GM18498 (cell line): Measurements from ENCODE around the gene CAPG.
"Not testable (repeated sequence)": the region's sequence is repeated elsewhere in the genome, so short reads cannot be mapped to it uniquely, and the experiment has no call there.

ENCODE experiments used
- ATAC-seq: cut with Tn5 transposase; IDR thresholded peaks from one replicate; pipeline ENCODE4 v1.9.1; 2021; ENCODE audit warnings: mild to moderate bottlenecking, moderate library complexity; ENCODE audit not compliant: unreplicated experiment

CAPG gene

DNA sequence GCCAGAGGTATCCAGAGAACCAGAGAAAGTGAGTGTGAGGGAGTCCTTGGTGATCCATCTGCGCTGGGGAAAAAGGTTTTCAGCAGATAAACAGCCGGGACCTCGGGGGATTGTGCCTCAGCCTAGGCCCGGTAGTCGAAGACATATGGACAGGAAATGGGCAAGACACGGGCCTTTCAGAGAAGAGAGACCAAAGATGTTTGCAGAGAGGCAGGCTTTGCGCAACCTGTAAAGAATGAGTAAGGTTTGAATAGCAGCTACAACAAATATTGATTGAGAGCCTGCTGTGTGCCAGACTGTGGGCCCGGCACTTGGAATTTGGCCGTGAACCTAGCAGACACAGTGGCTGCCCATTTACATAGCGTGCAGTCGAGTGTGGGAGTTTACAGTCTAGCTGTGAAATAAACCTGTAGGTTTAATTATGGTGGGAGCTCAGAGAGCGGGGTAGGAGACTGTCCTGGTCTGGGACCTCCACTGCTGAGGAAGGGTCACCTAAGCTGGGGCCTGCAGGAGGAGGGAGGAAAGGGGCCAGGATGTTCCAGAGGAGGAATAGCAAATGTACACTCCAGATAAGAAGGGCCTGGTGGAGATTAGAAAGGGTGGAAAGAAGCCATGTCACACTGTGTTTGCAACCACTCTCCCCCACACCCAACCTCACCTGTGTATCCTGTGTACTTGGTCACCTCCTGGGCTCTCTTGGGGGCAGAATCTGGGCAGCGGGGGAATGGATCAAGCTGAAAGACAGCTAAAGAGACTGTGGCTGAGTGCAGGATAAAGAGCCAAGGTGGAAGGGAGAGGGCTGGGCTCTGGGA, 11.3 kb upstream of the CAPG start:
- no peak for ATAC-seq

DNA sequence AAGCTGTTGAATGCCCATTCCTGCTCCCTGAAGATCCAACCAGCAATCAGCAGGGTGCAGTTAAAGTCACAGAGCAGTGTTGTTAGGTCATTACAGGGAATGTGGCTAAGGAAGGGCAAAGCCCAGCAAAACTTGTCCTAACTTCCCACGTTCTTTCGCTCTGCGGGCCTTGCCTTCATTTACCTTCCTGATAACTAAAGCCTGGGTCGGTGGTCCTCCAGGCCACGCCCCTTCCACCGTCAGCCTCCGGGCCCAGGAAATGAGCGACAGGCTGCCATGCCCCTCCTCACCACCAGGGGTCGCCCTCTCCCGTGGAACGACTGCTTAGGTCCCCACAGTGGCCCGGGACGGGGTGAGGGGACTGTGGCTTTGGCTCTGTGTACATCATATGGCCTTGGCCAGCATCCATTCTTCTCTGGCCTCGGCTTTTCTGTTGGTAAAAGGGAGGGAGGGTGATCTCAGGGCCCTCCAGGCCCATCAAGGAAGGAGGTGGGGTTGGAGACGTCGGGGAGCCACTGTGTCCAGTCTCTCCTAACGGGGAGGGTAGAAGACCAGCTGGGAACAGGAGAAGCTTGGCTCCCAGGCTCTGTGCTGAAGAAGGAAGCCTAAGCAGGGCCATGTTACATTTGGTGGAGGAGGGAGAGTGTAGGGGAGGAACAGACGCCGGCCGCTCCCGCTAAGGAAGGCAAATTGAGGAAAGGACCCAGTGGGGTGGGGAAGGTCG, 10.5 kb upstream of the CAPG start:
- peak; percentile 65 for ATAC-seq

DNA sequence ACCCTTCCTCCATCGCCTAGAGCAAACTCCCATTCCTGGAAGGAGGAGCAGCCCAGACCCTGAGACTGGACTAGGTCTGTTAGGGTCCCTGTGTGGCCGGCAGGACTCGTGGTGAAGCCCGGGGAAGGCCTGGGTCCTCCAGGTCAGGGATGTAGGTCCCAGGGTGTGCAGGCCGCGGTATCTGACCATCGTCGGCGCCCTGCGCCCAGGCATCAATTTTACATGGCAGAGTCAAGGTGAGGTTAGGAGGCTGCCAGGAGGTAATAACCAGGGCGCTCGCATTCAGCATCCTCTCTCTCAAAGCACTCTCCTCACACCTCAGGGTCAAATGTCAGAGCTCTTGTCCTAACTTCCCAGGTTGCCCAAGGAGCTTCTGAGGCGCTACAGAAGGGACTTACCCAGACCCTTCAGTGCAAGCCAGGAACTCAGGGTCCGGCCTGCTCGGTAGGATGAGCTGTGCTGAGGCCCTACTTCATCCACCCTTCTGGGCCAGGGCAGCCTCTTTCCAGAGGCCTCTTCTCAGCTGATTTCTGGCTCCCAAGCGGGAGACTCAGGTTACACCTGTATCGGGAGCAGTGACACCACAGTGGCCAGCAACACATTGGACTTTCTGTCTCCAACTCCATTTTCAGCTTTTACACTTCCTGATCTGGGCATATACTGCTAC, 9.0 kb upstream of the CAPG start:
- no peak for ATAC-seq

DNA sequence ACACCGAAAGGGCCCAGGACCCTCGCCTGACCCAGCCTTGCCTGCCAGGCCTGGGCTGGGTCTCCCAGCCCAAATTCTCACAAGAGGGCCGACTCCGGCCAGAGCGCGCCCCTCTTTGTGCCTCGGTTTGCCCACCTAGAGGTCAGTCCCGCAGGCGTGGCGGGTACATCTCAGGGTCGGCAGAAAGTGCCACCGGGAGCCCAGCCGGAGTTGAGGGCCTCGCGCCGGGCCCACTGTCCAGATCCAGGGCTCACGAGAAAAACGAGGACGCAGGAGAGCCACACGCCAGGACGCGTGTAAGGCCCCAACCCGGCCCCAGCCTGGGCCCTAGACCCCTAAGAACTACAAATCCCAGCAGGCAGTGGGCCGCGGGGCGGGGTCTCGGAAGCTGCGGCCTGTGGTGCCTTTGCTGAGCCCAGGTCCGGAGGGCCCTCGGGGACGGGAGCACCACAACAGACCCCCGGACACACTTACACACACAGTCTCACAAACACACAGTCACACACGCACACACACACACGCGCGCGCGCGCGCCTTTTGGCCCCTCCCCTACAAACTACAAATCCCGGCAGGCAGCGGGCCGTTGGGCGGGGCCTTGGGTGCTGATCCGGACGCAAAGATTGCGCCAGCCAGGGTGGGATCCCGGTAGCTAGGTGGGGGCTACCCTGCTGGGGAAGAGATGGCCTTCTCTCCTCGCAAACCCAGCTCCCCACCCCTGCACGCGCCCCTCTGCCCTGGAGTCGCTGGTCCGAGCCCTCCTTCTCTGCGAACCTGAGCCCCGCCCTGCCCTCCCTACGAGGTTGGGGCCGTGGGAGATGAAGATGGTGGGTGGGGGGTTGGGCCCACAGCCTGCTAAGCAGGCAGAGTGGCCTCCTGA, 8.2 kb upstream of the CAPG start, which contains the start of gene SH2D6:
SH2D6 (plus strand) TSS at position 583 of the 877 bp plus-strand sequence. CDS start 10,752 bp downstream, outside the sequence.
- peak; percentile 80 for ATAC-seq

DNA sequence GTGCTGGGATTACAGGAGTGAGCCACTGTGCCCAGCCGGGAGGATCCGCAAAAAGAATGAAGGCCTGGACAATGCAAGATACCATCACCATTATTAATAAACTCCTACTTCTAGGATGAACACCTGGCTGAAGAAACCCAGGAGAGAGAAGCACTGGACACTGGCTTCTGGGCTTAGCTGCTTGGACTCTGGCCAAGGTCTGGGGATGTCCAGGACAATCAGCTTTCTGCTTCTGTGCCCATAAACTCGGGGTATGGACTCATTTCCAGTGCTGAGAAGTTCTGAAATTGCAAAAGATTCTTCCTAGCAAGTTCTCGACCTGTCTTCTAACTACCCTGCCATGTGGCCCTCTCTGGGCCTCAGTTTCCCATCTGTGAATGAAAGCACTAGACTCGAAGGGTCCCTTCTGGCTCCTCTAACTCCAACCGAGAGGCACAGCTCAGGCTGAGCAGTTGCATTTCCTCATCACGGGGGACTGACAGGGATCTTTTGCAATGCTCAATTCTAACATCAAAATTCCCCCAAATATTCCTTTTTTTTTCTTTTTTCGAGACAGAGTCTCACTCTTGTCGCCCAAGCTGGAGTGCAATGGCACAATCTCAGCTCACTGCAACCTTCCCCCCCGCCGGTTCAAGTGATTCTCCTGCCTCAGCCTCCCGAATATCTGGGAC, 5.9 kb upstream of the CAPG start:
- ATAC-seq: no peak

DNA sequence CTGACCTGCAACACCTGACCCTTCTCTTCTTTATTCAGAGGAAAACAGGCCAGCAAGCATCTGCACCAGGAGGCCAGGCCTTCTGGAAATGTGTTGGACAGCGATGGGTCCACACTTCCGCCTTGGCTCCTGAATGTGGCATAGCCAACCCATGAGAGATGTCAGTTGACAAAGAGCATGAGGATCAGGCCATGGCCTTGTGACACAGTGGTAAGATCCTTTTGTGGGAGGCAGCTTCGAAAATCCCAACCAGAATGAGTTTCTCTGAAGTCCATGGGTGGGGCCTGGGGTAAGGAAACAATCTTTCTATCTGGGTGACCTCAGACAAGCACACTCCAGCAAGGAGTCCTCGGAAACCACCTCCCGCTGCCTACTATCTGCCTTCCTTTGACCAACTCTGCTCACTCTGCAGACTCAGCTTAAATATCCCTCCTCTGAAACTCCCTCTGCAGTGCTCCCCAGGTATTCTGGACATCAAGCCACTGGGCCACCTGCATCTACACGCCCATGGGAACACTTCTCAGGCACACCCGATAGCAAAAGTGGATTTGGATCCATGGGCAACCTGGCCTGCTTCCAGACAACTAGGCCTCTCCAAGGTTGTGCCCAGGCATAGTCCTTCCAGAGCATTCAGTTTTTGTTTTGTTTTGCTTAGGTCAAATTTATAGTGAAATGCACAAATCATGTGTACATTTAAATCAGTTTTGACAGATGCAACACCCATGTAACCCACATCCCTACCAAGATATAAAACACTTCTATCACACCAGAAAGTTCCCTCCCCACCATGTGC, 4.8 kb upstream of the CAPG start:
- ATAC-seq: no peak

DNA sequence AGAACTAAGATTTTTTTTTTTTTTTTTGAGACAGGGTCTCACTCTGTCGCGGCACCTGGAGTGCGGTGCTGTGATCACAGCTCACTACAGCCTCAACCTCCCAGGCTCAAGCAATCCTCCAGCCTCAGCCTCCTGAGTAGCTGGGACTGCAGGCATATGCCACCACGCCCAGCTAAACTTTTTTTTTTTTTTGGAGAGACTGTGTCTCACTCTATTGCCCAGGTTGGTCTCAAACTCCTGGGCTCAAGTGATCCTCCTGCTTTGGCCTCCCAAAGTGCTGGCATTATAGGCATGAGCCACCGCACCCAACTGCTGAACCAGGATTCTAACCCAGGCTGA, 4.2 kb upstream of the CAPG start:
- ATAC-seq: not testable (repeated sequence)

DNA sequence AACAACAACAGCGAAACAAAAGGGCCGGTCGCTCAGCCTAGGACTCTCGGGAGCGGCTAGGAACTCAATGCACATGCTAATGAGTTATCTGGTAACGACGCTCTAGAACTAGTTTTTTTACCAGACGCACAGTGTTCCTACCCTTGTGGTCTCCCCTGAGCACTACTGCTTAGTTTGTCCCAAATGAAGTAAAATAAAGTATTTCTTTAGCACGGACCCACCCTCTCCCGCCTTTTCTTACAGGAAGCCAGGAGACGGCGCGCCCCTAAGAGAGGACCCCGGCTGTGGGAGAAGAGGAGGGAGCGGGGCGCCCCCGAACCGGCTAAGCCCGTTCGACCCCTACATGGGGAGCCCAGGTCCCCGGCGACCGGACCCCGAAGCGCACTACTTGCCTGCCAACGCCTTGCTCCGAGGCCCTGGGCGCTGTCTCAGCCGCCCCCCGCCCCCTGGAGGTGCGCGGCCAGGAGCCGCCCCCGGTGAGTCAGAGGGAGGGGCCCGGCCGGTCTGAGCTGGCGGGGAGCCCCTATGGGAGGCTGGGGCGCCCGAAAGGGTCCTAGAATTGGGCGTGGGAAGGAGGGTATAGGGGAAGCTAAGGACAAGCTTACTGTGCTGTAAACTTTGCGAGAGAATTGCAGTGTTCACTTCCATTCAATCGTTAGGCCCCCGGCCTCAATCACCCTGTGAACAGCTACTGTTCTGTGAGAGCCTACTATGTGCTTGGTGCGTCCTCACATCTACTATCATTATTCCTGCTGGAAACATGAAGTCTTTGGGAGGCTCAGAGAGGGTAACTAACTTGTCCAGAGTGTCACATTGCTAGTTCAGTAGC, 3.6 kb upstream of the CAPG start:
- no peak for ATAC-seq

DNA sequence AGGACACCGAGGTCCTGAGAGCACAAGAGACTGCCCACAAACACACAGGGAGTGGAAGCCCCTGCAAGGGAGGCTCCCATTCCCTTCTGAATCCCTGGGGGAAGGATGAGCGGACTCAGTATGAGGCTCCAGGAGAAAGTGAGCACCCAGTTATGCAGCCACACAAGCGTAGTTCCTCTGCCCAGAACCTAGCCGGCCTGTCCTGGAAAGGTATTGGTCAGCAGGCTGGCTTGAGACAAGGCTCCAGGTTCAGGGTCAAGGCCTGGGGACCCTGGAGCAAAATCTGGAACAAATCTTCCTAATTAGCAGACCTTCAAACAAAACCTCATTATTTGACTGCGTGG, 1.2 kb upstream of the CAPG start:
- ATAC-seq: no peak

DNA sequence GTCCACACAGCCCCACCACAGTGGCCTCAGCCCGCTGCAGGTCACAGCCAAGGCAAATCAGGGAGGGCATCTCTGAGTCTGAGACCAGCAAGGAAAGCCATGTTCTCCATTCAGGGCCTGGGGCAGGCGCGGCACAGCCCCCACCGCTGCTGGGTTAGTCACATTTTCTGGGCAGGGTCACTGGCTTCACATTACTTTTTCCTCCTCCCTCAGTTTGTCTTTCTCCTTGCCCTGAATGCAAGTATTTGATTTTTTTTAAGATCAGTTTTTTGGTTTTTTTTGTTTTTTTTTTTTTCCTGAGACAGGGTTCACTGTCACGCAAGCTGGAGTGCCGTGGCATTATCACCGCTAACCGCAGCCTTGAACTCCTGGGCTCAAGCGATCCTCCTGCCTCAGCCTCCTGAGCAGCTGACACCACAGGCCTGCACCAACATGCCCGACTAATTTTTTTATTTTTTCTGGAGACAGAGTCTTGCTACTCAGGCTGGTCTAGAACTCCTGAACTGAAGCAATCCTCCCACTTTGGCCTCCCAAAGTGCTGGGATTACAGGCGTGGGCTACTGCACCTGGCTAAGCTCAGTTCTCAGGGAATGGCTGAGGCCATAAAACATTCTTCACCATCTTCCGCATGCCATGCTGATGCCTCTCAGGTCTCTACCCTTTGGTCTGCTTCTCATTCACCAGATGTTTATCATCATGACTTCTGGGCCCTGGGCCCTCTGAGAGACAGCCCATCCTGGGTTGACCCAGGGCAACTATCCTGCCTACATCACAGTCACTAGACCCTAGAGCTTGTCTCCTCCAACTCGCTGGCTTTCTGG, 628 bp upstream of the CAPG start:
- ATAC-seq: peak; percentile 13

DNA sequence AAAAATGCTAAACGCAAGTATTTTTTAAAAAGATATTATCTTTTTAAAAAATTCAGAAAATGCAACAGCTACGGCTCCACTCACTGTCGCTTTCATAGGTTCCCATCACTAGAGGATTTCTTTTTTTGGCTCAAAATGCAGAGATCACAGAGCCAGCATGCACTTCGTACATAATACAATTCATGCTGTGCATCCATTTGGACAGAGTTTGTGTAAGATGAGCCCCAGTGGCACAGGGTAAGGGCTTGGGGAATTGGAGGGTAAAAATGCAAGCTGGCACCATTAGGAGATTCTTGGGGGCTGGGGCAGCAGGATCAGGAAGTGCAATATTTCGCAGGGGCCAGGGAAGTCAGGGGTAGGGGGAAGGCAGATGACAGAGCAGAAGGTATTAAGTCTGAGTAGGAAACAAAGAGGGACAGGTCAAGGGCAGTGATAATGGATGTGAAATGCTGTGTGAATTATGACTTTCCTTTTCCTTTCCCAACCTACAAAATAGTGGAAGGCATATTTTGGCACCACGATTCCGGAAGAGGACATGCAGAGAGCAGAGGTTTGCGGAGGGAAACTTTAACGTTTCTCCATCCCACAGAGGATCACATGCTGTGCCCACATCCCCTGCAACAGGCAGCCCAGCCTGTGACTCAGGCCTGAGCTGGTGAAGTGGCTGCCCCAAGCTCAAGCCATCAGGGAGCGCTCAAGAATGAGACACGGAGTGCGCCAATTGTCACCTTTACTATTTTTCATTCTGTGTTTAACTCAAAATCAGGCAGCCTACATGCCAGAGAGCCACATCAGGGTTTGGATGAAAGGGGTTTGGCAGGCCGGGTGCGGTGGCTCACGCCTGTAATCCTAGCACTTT, 4.7 kb downstream of the CAPG start:
- ATAC-seq: peak; percentile 46

DNA sequence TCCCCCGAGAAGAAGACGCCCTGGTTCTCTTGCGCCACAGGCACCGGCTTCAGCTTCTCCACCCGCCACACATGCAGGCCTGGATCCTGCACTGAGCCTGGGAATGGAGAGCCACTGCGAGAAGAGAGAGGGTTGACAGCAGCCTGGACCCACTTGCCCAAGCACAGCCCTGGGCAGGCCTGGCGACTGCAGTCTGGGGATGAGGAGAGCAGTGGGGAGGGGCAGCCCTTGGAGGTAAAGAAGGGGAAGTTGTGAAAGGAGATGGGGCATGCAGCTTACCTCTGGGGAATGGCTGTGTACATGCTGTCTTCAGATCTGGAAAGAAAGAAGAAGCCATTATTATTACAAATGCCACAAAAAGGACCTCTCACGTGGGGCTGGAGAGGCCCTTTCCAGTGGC, 8.3 kb downstream of the CAPG start:
- ATAC-seq: no peak

DNA sequence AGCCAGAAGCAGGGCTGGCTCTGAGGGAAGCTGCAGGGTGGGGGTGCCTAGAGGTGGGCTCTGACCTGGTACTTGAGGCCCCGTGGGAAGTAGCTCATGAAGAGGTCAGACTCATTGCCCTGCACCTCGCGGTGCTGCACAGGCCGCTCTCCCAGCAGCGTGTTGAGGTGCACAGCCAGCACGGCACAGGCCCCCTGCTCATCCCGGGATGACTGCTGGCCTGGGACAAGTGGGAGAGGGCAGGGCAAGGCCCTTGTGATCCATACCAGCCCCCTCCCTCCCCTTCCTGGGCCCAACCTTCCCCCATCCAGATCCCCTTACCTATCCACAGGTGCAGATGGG, 8.7 kb downstream of the CAPG start:
- no peak for ATAC-seq

DNA sequence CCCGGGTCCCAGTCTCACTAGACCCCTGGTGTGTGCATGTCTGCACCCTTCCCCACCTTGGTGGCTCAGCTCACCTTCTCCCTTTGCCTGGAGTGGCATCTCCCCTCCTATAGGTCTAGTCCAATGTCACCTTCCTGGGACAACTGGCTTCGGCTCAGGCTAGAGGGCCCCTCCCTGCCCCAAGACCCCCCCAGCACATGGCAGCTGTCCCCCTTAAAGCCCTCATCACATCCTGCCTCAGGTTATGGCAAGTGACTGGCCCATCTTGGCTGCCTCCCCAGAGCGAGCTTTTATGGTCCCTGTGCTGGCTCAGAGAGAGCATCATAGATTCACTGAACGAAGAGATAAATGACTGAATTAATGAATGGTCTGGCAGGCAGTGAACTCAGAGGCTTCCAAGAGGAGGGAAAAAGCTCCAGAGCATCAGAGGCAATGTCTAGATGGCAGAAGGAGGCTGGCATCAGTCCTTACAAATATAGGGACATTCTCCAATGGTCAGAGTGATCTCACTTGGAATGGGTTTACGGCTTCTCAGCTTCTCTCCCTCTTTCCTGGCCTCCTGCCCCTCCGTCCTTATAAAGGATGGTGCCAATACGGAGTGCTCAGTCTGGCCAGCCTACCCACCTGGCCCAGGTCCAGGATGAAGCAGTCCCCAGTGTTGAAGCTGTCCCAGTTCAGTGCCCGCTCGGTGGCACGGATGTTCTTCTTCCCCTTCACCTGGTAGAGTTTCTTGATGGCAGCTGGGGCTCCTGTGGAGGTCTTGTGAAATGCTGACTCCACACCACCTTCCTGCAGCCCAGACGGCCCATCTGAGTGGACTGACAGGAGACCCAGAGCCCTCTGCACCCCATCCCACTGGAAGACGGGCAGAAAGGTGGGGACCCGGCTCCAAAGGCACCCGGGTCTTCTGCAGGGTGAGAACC, 9.4 kb downstream of the CAPG start:
- ATAC-seq: no peak

DNA sequence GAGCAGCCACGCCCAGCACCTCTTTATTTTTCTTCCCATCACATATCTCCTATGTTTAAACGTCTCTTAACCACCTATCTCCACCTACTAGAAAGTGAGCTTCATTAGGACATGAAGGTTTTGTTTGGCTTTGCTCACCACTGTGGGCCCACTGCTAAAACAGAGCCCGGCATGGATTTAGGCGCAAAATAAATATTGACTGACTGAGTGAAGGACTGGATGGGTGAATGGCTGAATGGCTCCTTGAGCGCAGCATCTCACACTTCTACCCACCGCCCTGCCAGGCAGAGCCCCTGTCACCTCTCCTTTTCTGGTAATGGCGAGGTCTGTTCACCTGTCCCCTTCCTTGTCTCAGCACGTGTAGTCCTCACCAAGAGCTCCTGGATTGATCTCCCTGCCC, 10.1 kb downstream of the CAPG start:
- ATAC-seq: no peak

DNA sequence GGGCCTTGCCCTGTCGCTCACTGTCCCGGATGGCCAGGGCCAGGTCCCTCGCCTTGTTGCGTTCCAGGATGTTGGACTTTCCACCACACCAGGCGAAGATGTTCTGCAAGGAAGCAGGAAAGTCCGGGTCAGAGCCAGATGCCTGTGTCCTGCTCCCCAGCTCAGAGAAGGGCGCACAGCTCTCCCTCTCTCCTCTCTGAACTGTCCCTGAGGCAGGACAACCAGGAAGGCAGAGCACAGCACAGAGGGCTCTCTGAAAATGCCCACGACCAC, 11.0 kb downstream of the CAPG start:
- no peak for ATAC-seq
